Gastrocnemius medialis (tissue), 4 donors: ENCODE results near the gene CERCAM.

Experiments
- POLR2A ChIP-seq, 2 donors: fragments of 450-650 bp; IDR thresholded peaks; one replicate each; pipeline ENCODE4 v1.6.1; 2017; ENCODE audit warnings: antibody characterized with exemption in 2 of 2, mild to moderate bottlenecking in 2 of 2, moderate library complexity in 2 of 2
- TF ChIP-seq, protein P1 (sequence below), 5 experiments: fragments of 450-650 bp in 3 of 5; fragments of 200-600 bp in 2 of 5; sonication (generic) in 2 of 5; IDR thresholded peaks in 4 of 5; conservative IDR thresholded peaks in 1 of 5; 1 replicate in 4 of 5; 2 replicates in 1 of 5; pipeline ENCODE4 v1.5.1; 2016 to 2019; ENCODE audit warnings: antibody characterized with exemption in 5 of 5, mild to moderate bottlenecking in 3 of 5, moderate library complexity in 3 of 5

DNA sequence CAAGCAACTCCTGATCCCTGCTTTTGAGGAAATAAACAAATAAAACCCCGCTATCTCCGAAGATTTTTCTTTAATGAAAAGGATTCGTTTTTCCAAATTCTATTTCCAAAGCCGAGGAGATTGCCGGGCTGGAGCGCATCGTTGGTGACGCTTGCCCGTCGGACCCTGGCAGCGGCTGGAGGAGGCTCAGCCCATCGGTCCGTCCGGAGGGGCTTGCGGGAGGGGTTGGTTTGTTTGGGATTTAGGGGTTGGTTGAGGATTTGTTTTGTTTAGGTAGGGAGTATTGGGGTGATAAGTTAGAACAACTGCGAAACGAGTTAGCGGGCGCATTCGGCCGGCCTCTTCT is 28.7 kb upstream of the CERCAM start:
- TF ChIP-seq, protein P1, sequence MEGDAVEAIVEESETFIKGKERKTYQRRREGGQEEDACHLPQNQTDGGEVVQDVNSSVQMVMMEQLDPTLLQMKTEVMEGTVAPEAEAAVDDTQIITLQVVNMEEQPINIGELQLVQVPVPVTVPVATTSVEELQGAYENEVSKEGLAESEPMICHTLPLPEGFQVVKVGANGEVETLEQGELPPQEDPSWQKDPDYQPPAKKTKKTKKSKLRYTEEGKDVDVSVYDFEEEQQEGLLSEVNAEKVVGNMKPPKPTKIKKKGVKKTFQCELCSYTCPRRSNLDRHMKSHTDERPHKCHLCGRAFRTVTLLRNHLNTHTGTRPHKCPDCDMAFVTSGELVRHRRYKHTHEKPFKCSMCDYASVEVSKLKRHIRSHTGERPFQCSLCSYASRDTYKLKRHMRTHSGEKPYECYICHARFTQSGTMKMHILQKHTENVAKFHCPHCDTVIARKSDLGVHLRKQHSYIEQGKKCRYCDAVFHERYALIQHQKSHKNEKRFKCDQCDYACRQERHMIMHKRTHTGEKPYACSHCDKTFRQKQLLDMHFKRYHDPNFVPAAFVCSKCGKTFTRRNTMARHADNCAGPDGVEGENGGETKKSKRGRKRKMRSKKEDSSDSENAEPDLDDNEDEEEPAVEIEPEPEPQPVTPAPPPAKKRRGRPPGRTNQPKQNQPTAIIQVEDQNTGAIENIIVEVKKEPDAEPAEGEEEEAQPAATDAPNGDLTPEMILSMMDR (IDR thresholded peaks at IDR 0.05 in 4 of 5, conservative IDR thresholded peaks at IDR 0.05 in 1 of 5): no peak
- no peak for TF ChIP-seq POLR2A (IDR thresholded peaks at IDR 0.05)
